Astrocyte of the cerebellum (primary cell): Measurements from ENCODE around the gene SORCS1.

ENCODE experiments used
- DNase-seq: peaks from one replicate; pipeline ENCODE4 v3.0.0-alpha.2; 2011; ENCODE audit warnings: low read depth
- H3K4me3 ChIP-seq: 2 replicates; pipeline ENCODE4 v1.5.1; 2011; ENCODE audit warnings: mild to moderate bottlenecking, low read depth, low read length, moderate library complexity
- CTCF ChIP-seq: IDR thresholded peaks from 2 replicates; pipeline ENCODE4 v1.5.1; 2012; ENCODE audit warnings: low read length, low read depth, moderate library complexity, mild to moderate bottlenecking; ENCODE audit errors: missing control alignments
- in situ Hi-C: cut with HindIII; loops from 2 replicates; pipeline ENCODE4 v1.10.0; 2017; ENCODE audit warnings: low sequenced_read_pairs

SORCS1 gene

GRCh38 chr10:106830006-106830405 lies 334.5 kb downstream of the SORCS1 start:
- in situ Hi-C loops = no loop called here
- DNase-seq = no peak
- no peak for TF ChIP-seq CTCF
- H3K4me3 ChIP-seq = no peak overlapping the region

GRCh38 chr10:106826716-106827115 lies 337.8 kb downstream of the SORCS1 start:
- H3K4me3 ChIP-seq = no peak overlapping the region
- in situ Hi-C loops = no loop called here
- no peak for TF ChIP-seq CTCF
- no peak for DNase-seq

- H3K4me3 ChIP-seq = no peak overlapping the region
- in situ Hi-C loops = no loop called here
- no peak for DNase-seq
- no peak for TF ChIP-seq CTCF
Measured at GRCh38 chr10:106825576-106826364, 338.7 kb downstream of the SORCS1 start.

- TF ChIP-seq CTCF = no peak
- in situ Hi-C loops = no loop called here
- H3K4me3 ChIP-seq = no peak overlapping the region
- DNase-seq = no peak
Measured at GRCh38 chr10:106820579-106820978, 343.9 kb downstream of the SORCS1 start.

GRCh38 chr10:106819490-106819889 lies 345.0 kb downstream of the SORCS1 start:
- no peak for DNase-seq
- in situ Hi-C loops = no loop called here
- no peak overlapping the region for H3K4me3 ChIP-seq
- TF ChIP-seq CTCF = no peak

GRCh38 chr10:106816318-106817085 lies 348.0 kb downstream of the SORCS1 start:
- no peak overlapping the region for H3K4me3 ChIP-seq
- in situ Hi-C loops = no loop called here
- DNase-seq = no peak
- no peak for TF ChIP-seq CTCF
